GM18870 (cell line): Measurements from ENCODE around the gene WDR86.

Experiments
- ATAC-seq: cut with Tn5 transposase; IDR thresholded peaks from one replicate; pipeline ENCODE4 v1.9.1; 2021; ENCODE audit warnings: moderate library complexity; ENCODE audit not compliant: unreplicated experiment

The WDR86 gene

GRCh38 chr7:151408839-151409666 is 785 bp downstream of the WDR86 start:
- no peak for ATAC-seq

GRCh38 chr7:151408498-151408838 is 1.4 kb downstream of the WDR86 start:
- no peak for ATAC-seq

GRCh38 chr7:151406886-151407583 is 2.8 kb downstream of the WDR86 start:
- no peak for ATAC-seq

GRCh38 chr7:151406051-151406875 is 3.6 kb downstream of the WDR86 start:
- ATAC-seq, result no peak

GRCh38 chr7:151405588-151405987 is 4.2 kb downstream of the WDR86 start:
- no peak for ATAC-seq

GRCh38 chr7:151405056-151405455 is 4.8 kb downstream of the WDR86 start:
- ATAC-seq, result no peak

GRCh38 chr7:151404216-151405011 is 5.4 kb downstream of the WDR86 start:
- ATAC-seq, result no peak

- no peak for ATAC-seq
Measured at GRCh38 chr7:151403764-151404163, 6.1 kb downstream of the WDR86 start.

GRCh38 chr7:151402029-151402835 is 7.6 kb downstream of the WDR86 start:
- no peak for ATAC-seq

- peak; percentile 81 for ATAC-seq
Measured at GRCh38 chr7:151400626-151401315, 9.1 kb downstream of the WDR86 start.

- ATAC-seq, result no peak
Measured at GRCh38 chr7:151399906-151400305, 9.9 kb downstream of the WDR86 start.

GRCh38 chr7:151399305-151399601 is 10.6 kb downstream of the WDR86 start:
- no peak for ATAC-seq

GRCh38 chr7:151398446-151399304 is 11.2 kb downstream of the WDR86 start:
- ATAC-seq, result no peak

- ATAC-seq, result no peak
Measured at GRCh38 chr7:151397026-151397425, 12.8 kb downstream of the WDR86 start.

GRCh38 chr7:151396328-151396970 is 13.4 kb downstream of the WDR86 start:
- ATAC-seq, result no peak

- no peak for ATAC-seq
Measured at GRCh38 chr7:151395036-151395367, 14.8 kb downstream of the WDR86 start.

GRCh38 chr7:151394076-151395035 is 15.5 kb downstream of the WDR86 start:
- ATAC-seq, result no peak
